ENCODE data around the gene CC2D2A.
"Not testable (repeated sequence)": the region's sequence is repeated elsewhere in the genome, so short reads cannot be mapped to it uniquely, and the experiment has no call there.

Gene CC2D2A

DNA sequence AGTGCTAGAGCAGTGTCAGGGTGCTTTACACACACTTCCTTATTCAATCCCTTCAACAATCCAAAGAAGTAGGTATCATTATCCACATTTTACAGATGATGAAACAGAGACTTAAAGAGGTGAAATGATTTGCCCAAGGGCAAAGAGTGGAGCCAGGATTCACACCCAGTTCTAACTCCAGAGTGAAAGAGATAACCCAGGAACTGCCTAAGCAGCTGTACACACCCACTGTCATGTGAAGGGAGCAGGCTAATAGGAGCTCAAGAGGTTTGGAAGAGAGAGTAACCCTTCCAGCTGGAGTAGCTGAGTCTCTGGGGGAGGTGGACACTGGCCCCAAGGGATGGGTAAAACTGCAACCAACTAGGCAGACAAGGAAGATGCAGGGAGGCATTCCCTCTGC, 92.9 kb downstream of the CC2D2A start:
- DNase-seq: no peak

DNA sequence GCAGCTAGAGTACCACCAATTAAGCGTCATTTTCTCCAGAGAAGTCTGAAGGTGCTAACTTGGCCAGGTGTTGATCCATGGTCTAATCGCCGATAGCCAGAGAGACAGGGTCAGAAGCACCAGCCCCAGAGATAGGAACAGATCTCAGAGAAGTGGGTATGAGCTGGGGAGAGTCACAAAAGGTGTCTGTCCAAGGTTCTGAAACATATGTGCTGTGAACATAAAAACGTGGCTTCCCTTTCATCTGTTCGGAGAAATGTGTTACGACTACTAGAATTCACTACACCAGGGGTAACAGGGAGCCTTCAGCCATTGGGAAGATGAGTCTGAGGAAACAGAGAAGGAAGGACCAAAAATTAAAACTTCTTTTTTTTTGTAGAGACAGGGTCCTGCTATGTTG, 94.2 kb downstream of the CC2D2A start:
- no peak for DNase-seq

DNA sequence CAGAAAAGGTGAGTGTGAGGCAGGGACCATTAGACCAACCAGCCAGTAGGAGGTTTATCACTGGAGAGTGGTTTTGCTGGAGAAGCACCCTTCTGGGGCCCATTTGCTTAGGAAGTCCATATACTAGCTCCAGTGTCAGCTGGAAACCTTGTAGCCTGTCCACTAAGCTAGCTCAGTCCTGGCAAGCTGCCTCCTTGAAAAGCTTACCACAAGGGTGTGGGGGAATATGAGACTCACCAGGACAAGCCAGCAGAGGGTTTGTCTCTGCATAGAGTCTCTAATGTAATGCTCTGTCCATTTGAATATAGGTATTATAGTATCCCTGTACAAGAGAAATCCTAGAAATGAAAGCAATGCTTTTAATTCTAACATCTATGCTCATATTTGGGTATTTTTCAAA, 99.1 kb downstream of the CC2D2A start:
- no peak for DNase-seq

DNA sequence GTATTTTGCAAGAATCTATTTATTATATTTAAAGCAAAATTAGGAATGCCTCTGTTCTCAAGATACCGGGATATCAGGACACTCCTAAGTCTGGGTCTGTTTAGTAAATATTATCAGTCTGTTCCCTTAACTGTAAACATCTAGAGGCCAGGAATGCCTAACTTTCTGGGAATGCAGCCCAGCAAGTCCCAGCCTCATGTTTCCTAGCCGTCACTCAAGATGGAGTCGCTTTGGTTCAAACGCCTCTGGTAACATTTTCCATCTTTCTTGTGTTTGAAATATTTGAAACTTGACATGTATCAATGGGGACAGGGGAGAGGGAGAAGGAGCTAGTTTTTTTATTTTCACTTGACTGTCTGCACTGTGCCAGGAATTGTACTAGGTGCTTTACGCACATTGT, 100.1 kb downstream of the CC2D2A start:
- DNase-seq: no peak

DNA sequence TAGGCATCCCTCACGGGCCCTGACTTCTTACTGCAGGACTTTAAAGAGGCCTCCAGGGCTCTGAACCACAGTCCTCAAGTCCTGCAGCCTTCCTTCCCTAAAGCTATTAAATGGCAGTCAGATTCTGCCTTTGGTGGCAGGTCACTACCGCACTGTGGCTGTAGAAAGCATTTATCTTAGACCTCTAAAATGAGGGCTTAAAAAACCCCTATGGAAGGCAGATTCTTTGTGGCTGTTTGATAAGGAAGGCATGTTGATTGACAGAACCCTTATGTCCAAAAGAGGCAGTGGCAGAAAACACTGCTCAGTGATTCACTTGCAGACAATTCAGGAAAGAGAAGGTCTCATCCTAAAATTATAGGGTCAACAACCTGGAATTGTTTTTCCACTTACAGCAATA, 106.3 kb downstream of the CC2D2A start:
- DNase-seq: no peak

DNA sequence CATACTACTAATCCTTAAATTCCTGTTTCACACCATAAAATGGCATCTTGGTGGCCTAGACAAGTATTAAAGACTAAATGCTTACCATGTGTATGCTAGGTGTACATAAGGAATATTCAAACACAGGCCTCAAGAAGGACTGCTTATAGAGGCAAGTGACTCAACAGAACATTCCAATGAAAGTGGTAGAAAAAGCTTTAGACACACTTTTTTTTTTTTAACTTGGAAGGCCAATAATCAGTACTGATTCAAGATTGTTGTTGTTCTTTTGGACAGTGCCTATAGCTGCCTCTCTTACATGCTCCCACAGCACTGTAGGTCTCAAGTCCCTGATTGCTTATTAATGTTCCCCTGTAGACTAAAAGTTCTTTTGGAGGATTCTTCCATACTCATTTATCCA, 107.8 kb downstream of the CC2D2A start:
- DNase-seq: no peak

DNA sequence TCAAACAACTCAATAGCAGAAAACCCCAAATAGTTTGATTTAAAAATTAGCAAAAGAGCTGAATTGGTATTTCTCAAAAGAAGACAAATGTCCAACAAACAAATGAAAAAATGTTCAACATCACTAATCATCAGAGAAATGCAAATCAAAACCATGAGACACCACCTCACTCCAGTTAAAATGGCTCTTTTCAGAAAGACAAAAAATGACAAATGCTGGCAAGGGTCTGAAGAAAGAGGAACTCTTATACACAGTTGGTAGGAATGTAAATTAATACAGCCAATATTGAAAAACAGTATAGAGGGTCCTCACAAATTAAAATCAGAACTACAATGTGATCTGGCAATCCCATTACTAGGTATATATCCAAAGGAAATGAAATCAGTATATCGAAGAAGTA, 115.1 kb downstream of the CC2D2A start:
- DNase-seq: no peak

DNA sequence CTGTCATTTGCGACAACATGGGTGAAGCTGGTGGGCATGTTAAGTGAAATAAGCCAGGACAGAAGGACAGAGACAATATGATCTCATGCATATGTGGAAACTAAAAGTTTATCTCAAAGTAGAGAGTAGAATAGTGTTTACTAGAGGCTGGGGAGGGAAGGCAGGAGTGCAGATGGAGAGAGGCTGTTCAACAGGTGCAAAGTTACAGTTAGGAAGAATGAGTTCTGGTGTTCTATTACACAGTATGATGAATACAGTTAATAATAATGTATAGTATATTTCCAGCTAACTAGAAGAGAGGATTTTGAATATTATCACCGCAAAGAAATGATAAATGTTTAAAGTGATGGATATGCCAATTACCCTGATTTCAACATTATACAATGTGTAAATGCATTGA, 115.6 kb downstream of the CC2D2A start:
- DNase-seq: no peak

DNA sequence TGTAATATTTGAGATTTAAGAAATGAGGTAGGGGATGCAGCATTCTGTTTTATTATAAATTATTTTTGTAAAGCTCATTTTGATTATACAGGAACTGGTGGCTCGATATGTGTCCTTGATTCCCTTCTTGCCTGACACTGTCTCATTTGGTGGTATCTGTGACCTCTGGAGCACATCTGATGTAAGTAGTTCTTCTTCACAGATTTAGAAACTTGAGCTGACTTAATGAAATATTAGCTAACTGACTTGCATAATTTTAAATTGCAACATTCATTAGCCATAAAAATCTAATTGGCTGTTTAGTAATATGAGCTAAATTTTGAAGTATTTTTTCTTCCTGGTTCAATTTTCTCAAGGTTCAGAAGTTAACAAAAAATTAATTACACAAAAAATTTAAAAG, 116.4 kb downstream of the CC2D2A start:
- no peak for DNase-seq

DNA sequence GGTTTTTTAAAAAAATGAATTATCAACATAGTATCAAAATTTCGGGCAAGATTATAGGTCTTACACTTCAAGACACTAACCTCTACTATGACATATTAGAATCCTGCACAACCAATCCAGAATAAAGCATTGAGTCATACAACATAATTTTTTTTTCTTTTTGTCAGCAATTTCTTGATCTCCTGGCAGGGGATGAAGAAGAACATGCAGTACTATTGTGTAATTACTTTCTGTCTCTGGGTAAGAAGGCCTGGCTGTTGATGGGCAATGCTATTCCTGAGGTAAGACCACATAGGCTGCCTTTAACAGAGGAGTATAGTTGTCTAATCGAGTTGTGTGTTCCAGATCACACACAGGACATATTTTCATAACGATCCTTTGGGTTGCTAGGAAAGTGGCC, 118.0 kb downstream of the CC2D2A start:
- no peak for DNase-seq

DNA sequence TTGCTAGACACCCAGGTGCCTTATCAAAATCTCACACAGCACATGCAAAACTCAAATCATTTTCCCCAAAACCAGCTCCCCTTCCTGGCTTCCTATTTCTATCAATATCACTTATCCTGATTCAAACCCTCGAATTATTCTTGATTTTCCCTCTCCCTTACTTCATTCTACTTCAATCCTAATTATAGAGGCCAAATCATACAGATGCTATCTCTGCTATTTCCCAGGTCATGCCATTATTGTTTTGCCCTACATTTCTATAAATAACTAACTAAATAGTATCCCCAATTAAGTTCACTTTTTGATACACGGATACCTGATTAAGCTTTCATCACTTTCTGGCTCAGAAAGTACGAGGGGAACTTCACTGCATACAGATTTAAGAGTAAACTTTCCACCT, 123.1 kb downstream of the CC2D2A start:
- DNase-seq: no peak

DNA sequence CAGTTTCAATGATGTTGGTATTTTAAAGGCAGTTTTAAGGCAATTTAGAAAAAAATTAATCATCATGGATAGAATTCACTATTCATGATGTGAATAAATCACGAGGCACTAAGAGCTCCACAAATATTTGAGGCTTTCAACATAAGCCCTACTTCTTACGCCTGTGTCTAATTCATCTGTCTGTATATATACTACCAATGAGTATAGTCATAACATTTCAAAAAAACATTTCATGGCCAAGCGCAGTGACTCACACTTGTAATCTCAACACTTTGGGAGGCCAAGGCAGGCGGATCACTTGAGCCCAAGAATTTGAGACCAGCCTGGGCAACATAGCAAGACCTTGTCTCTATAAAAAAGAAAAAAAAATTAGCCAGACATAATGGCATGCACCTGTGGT, 129.0 kb downstream of the CC2D2A start:
- no peak for DNase-seq

DNA sequence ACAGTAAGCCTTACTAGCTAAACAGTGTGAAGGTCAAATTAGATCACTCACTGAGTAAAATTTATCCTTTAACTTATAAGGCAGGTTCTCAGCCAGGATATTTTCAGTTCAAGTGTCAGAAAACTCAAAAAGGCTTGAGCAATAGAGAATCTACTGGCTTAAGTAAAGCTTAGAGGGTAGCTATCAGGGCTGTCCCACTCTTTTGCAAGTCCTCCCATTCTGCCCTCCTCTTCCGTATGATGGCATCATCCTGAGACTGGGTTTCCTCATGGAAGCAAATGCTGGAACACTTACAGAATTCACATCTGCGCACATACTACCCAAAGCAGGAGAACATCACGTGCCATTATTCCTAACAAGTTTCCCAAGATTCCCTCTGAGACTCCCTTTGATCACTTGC, 130.5 kb downstream of the CC2D2A start:
- no peak for DNase-seq

DNA sequence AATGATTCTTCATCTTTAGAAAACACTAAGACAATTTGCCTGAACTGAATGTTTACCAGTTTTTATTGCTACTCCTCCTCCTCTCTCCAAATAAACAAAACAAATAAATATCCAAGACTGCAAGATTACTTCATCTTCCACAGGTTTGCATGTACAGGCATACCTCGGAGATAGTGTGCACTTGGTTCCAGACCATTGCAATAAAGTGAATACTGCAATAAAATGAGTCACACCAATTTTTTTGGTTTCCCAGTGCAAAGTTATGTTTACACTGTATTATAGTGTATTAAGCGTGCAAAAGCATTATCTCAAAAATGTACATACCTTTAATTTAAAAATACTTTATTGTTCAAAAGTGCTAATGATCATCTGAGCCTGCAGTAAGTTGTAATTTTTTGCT, 132.2 kb downstream of the CC2D2A start:
- DNase-seq: no peak

DNA sequence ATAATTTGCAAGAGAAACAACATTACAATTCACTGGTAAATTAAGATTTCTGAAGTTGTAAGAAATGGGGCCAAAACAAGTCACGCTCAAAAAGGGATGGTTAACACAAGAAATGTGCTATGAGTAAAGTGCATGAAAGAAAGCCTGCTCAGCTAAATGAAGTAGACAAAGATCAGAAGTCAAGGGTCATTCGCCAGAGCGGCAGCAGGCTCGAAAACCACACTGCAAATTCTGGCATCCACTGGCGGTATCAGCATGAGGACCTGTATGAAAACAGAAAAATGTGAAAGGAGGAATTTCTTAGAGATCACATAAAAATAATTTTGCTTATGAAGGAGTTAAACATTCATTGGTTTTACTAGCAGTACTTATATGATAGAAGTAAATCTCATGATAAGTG, 135.9 kb downstream of the CC2D2A start:
- no peak for DNase-seq

DNA sequence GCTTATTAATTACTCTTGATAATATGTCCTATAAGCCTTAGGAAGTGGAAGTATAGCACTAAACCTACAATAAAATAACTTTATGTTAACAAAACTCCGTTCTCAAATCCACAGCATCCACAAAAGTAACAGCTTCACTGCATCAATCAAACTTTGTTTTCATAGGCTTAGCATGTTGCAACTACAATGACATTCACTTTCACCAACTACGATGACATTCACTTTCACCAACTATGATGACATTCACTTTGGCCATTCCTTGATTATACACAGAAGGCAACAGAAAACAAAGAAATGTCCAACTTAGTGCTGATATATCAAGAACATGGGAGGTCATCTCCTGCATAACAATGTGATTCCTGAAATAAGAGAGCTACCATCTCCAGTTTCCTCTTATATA, 141.2 kb downstream of the CC2D2A start:
- no peak for DNase-seq

DNA sequence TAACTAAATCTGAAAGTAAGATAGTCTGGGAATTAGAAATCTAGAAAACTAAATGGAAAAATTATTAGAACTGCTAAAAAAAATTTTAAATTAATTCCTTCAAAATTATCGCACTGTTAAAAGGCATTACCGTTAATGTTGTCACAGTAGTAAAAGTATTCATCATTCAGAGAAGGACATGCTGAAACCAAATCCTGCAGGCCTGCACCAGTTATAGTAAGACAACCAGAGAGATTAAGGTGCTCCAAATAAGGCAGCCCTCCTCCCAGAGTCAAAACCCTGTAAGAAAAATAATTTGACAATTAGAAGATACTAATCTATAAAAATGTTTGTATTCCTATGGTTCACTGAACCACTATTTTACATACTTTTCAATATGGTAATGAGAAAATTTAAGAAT, 142.5 kb downstream of the CC2D2A start:
- DNase-seq: no peak

DNA sequence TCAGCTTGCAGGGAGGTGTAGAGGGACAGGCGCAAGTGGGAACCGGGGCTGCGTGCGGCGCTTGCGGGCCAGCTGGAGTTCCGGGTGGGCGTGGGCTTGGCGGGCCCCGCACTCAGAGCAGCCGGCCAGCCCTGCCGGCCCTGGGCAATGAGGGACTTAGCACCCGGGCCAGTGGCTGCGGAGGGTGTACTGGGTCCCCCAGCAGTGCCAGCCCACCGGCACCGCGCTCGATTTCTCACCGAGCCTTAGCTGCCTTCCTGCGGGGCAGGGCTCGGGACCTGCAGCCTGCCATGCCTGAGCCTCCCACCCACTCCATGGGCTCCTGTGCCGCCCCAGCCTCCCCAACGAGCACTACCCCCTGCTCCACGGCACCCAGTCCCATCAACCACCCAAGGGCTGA, 145.2 kb downstream of the CC2D2A start:
- DNase-seq: not testable (repeated sequence)

DNA sequence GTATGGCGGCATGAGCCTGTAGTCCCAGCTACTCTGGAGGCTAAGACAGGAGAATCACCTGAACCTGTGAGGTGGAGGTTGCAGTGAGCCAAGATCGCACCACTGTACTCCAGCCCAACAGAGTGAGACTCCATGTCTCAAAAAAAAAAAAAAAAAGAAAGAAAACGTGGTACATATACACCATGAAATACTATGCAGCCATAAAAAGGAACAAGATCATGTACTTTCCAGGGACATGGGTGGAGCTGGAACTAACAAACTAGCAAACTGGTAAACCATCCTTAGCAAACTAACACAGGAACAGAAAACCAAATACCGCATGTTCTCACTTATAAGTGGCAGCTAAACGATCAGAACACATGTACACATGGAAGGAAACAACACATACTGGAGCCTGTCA, 147.7 kb downstream of the CC2D2A start:
- not testable (repeated sequence) for DNase-seq

DNA sequence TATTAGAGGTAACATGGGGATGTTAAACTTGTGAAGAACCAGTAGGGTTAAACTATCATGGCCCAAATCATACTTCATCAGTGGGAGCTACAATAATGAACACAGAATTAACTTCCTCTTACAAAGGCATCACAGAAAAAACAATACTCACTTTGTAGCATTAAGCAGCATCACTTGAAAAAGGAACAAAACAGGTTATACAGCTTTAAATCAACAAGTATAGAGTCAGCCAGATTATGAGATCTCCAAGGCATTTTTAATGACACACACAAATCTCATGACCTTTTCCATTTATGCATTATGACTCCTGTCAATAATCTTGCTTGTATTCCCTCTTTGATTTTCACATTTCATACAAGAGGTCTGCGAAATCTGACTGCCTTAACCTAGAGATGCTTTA, 167.1 kb downstream of the CC2D2A start:
- DNase-seq: no peak

DNA sequence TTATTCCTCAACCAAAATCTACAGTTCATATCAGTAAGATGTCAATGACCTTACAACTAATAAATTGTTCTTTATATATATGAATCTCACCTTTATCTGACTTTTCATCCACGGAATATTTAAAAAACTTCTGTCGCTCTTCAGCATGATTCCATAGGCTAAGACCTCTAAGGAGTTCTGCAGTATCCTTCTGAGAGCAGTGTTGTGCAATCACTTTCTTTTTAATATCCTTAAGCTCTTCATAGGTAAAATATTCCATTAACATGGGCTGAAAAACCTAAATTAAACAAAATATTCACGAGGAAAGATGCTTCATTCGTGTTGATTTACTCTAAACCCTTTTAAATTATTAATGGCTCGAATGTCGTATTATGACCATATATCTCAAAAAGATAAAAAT, 168.7 kb downstream of the CC2D2A start:
- DNase-seq: no peak

DNA sequence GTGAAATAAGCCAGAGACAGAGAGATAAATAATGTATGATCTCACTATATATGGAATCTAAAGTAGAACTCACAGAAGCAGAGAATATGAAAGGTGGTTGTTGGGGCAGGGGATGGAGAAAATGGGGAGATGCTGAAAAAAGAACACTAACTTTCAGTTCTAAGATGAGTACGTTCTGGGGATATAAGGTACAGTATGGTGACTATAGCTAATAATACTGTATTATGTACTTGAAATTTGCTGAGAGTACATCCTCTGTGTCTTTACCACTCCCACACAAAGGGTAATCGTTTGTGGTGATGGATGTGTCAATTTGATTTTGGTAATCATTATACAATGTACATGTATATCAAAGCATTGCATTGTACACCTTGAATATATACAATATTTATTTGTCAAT, 178.9 kb downstream of the CC2D2A start:
- DNase-seq: no peak

DNA sequence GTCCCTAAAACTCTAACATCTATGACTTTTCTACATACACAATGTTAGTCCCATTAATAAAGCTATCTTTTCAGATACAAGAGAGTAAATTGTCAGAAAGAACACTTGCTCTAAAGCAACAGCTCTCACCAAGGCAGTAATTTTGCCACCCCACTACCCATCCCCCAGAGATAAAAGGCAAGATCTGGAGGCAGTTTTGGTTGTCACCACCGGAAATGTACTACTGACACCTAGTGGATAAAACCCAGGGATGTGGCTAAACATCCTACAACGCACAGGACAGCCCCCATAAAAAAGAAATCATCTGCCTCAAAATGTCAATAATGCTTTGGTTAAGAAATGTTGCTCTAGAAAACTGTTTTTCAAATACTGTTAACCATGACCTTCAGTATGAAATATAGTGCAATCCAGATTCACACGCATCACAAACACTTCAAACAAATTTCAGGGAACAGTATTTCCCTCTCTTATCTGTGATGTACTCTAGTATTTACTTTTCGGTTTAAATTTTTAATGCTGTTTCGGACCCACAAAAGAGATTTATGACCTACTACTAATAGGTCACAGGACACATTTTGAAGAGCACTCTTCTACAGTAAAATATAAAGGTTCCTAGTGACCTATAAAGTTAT, 180.3 kb downstream of the CC2D2A start:
- no peak for DNase-seq
